Neural progenitor cell (in vitro differentiated cells): ENCODE measurements around the gene SLC7A10. TPM values are rescaled to one million over a fixed set of nuclear protein-coding genes. Genes with fewer than 3 reads are reported as not detected.
"Not testable (repeated sequence)": the region's sequence is repeated elsewhere in the genome, so short reads cannot be mapped to it uniquely, and the experiment has no call there.

ENCODE experiments used
- DNase-seq: peaks from one replicate; pipeline ENCODE4 v3.0.0-alpha.2; 2016; ENCODE audit warnings: low spot score
- H2AFZ ChIP-seq: fragments of 200-600 bp; sonication (generic); replicated peaks from 2 replicates; pipeline ENCODE4 v1.6.1; 2016; ENCODE audit warnings: antibody characterized with exemption
- H3F3A ChIP-seq: fragments of 200-600 bp; sonication (generic); 2 replicates; pipeline ENCODE4 v1.6.1; 2016; ENCODE audit warnings: antibody characterized with exemption, low read depth
- H3K27ac ChIP-seq: fragments of 200-600 bp; sonication (generic); 2 replicates; pipeline ENCODE4 v1.5.1; 2016; ENCODE audit warnings: mild to moderate bottlenecking
- H3K27me3 ChIP-seq: fragments of 200-600 bp; sonication (generic); 2 replicates; pipeline ENCODE4 v1.6.1; 2016; ENCODE audit warnings: mild to moderate bottlenecking, moderate library complexity
- H3K36me3 ChIP-seq: fragments of 200-600 bp; sonication (generic); 2 replicates; pipeline ENCODE4 v1.5.1; 2016
- H3K4me1 ChIP-seq: fragments of 200-600 bp; sonication (generic); 2 replicates; pipeline ENCODE4 v1.6.1; 2016; ENCODE audit warnings: mixed run types
- H3K4me2 ChIP-seq: fragments of 200-600 bp; sonication (generic); 2 replicates; pipeline ENCODE4 v1.6.1; 2016
- H3K4me3 ChIP-seq: fragments of 200-600 bp; sonication (generic); 2 replicates; pipeline ENCODE4 v1.5.1; 2016
- H3K79me2 ChIP-seq: fragments of 200-600 bp; sonication (generic); 2 replicates; pipeline ENCODE4 v1.6.1; 2016; ENCODE audit warnings: low read depth
- H3K9ac ChIP-seq: fragments of 200-600 bp; sonication (generic); 2 replicates; pipeline ENCODE4 v1.6.1; 2016
- H3K9me3 ChIP-seq: fragments of 200-600 bp; sonication (generic); 2 replicates; pipeline ENCODE4 v1.5.1; 2016; ENCODE audit warnings: low read depth
- H4K20me1 ChIP-seq: fragments of 200-600 bp; sonication (generic); 2 replicates; pipeline ENCODE4 v1.6.1; 2016; ENCODE audit warnings: low read depth
- H3K27ac Mint-ChIP-seq: 3 replicates; pipeline ENCODE4 v1.8.0; 2021; ENCODE audit warnings: mixed read lengths
- H3K27me3 Mint-ChIP-seq: 2 replicates; pipeline ENCODE4 v1.8.0; 2022; ENCODE audit warnings: low read depth, mild to moderate bottlenecking, inconsistent platforms, moderate library complexity, mixed read lengths; ENCODE audit not compliant: insufficient read depth
- H3K36me3 Mint-ChIP-seq: 3 replicates; pipeline ENCODE4 v1.8.0; 2021; ENCODE audit warnings: mixed read lengths
- H3K4me1 Mint-ChIP-seq: 3 replicates; pipeline ENCODE4 v1.8.0; 2021; ENCODE audit warnings: mixed read lengths
- H3K4me3 Mint-ChIP-seq: 3 replicates; pipeline ENCODE4 v1.8.0; 2021; ENCODE audit warnings: mild to moderate bottlenecking, moderate library complexity, mixed read lengths
- H3K9me3 Mint-ChIP-seq: 3 replicates; pipeline ENCODE4 v1.8.0; 2020; ENCODE audit warnings: mixed read lengths
- EZH2 ChIP-seq: fragments of 200-600 bp; sonication (generic); IDR thresholded peaks from 2 replicates; pipeline ENCODE4 v1.6.1; 2017; ENCODE audit warnings: antibody characterized with exemption, mild to moderate bottlenecking, moderate library complexity
- EZH2phosphoT487 ChIP-seq: fragments of 200-600 bp; sonication (generic); IDR thresholded peaks from 2 replicates; pipeline ENCODE4 v1.6.1; 2017; ENCODE audit warnings: antibody characterized with exemption
- total RNA-seq: library from RNA; depleted of rRNA; stranded (reverse); fragments of >200 nt; gene quantifications from 2 replicates; pipeline ENCODE4 v1.2.3, GENCODE V29; 2015; ENCODE audit warnings: low replicate concordance
- TF ChIP-seq, protein P1 (sequence below): fragments of 200-600 bp; sonication (generic); IDR thresholded peaks from 2 replicates; pipeline ENCODE4 v1.5.1; 2017; ENCODE audit warnings: antibody characterized with exemption, mild to moderate bottlenecking

Gene SLC7A10
- total RNA-seq, 1 donor from 2014 or later = 0.79 TPM

DNA sequence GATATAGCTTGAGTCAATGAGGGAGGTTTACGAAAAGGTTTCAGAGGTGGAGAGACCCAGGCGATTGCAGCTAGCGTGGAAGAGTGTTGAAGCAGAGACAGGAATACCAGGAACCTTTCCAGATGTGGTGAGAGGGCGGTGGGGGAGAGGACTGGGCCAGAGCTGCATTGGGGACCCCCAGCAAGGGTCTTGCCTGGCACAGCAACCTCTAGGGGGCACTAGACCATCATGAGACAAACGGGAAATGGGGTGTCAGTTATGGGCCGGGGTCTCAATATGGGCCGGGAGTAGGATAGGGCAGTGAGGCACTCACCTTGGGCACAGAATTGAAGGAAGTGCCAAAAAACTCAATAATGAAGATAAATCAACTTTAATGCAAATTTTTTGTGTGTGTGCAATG lies 33.6 kb downstream of the SLC7A10 start:
- H3F3A ChIP-seq = peaks cover 4% of the 10 kb centered on the region
- peaks cover 1% of the 10 kb centered on the region for H3K36me3 Mint-ChIP-seq
- H3K9me3 Mint-ChIP-seq = no peaks in the 10 kb centered on the region
- peak; percentile 51 for DNase-seq
- no peak overlapping the region for H3K9ac ChIP-seq
- no peak for TF ChIP-seq EZH2phosphoT487
- TF ChIP-seq, protein P1, sequence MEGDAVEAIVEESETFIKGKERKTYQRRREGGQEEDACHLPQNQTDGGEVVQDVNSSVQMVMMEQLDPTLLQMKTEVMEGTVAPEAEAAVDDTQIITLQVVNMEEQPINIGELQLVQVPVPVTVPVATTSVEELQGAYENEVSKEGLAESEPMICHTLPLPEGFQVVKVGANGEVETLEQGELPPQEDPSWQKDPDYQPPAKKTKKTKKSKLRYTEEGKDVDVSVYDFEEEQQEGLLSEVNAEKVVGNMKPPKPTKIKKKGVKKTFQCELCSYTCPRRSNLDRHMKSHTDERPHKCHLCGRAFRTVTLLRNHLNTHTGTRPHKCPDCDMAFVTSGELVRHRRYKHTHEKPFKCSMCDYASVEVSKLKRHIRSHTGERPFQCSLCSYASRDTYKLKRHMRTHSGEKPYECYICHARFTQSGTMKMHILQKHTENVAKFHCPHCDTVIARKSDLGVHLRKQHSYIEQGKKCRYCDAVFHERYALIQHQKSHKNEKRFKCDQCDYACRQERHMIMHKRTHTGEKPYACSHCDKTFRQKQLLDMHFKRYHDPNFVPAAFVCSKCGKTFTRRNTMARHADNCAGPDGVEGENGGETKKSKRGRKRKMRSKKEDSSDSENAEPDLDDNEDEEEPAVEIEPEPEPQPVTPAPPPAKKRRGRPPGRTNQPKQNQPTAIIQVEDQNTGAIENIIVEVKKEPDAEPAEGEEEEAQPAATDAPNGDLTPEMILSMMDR = peak; percentile 51
- H3K4me3 Mint-ChIP-seq = peak overlapping the region; percentile 48
- peaks cover 9% of the 10 kb centered on the region for H3K27me3 Mint-ChIP-seq
- H4K20me1 ChIP-seq = peaks cover 20% of the 10 kb centered on the region
- H3K27me3 ChIP-seq = peaks cover 28% of the 10 kb centered on the region
- H3K4me1 ChIP-seq = peaks cover 6% of the 10 kb centered on the region
- H3K27ac Mint-ChIP-seq = no peak overlapping the region
- peaks cover 10% of the 10 kb centered on the region for H3K4me1 Mint-ChIP-seq
- no peak overlapping the region for H2AFZ ChIP-seq
- H3K36me3 ChIP-seq = no peaks in the 10 kb centered on the region
- no peaks in the 10 kb centered on the region for H3K79me2 ChIP-seq
- H3K4me3 ChIP-seq = no peak overlapping the region
- H3K27ac ChIP-seq = no peak overlapping the region
- no peak overlapping the region for H3K4me2 ChIP-seq
- H3K9me3 ChIP-seq = no peaks in the 10 kb centered on the region

DNA sequence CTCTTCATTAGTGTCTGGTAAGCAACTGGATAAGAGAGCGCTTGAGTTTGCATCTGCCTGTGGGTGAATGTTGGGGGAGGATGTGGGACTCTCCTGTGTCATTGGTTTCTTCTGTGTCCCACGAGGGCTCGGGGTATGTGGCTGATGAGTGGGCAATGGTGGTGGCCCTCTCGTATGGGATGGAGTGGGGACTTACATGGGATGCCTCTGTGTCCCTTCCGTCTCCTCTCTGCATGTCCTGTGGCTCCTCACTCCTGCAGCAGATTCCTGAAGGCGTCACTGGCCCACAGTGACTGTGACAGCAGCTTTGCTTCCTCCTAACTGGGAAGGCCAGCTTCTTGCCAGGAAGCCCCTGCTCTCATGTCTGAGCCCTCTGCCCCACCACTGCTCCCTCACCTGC lies 34.1 kb downstream of the SLC7A10 start:
- H4K20me1 ChIP-seq = peaks cover 15% of the 10 kb centered on the region
- no peak for TF ChIP-seq EZH2phosphoT487
- TF ChIP-seq EZH2 = no peak
- TF ChIP-seq, protein P1 = no peak
- H3K4me1 Mint-ChIP-seq = peaks cover 7% of the 10 kb centered on the region
- no peaks in the 10 kb centered on the region for H3K36me3 Mint-ChIP-seq
- DNase-seq = no peak
- no peaks in the 10 kb centered on the region for H3K9me3 ChIP-seq
- no peak overlapping the region for H2AFZ ChIP-seq
- peaks cover 10% of the 10 kb centered on the region for H3K27me3 Mint-ChIP-seq
- H3K79me2 ChIP-seq = no peaks in the 10 kb centered on the region
- no peaks in the 10 kb centered on the region for H3K9me3 Mint-ChIP-seq
- no peak overlapping the region for H3K27ac ChIP-seq
- no peak overlapping the region for H3K27ac Mint-ChIP-seq
- no peak overlapping the region for H3K4me2 ChIP-seq
- H3K4me3 Mint-ChIP-seq = no peak overlapping the region
- no peak overlapping the region for H3K4me3 ChIP-seq
- peaks cover 4% of the 10 kb centered on the region for H3F3A ChIP-seq
- no peak overlapping the region for H3K9ac ChIP-seq
- H3K4me1 ChIP-seq = peaks cover 6% of the 10 kb centered on the region
- no peaks in the 10 kb centered on the region for H3K36me3 ChIP-seq
- peaks cover 28% of the 10 kb centered on the region for H3K27me3 ChIP-seq

DNA sequence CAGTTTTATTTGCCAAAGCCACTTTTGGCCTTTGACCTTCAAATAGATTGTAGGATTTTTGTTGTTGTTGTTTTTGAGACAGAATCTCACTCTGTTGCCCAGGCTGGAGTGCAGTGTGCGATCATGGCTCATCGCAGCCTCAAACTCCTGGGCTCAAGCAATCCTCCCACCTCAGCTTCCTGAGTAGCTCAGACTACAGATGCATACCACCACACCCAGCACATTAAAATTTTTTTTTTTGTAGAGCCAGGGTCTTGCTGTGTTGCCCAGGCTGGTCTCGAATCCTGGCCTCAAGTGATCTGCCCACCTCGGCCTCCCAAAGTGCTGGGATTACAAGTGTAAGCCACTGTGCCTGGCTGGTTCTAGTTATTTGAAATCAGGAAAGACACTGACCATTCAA lies 34.6 kb downstream of the SLC7A10 start:
- not testable (repeated sequence) for H3K4me1 Mint-ChIP-seq, H3K4me3 Mint-ChIP-seq
- H3K27me3 Mint-ChIP-seq = peaks cover 10% of the 10 kb centered on the region

DNA sequence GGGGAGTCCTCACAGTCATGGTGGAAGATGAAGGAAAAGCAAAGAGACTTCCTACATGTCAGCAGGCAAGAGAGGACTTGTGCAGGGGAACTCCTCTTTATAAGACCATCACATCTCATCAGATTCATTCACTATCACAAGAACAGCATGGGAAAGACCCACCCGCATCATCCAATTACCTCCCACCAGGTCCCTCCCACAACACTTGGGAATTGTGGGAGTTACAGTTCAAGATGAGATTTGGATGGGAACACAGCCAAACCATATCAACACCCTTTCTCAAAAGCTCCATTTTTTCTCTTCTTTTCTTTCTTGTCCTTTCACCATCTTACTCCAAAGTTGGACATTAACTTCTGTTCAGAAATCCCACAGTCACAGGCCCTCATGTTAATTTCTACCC lies 36.2 kb downstream of the SLC7A10 start:
- no peaks in the 10 kb centered on the region for H3K4me1 ChIP-seq
- no peaks in the 10 kb centered on the region for H4K20me1 ChIP-seq
- no peaks in the 10 kb centered on the region for H3K79me2 ChIP-seq
- Mint-ChIP-seq H3K27ac (peak overlapping the region; percentile 15), H3K4me1 (peaks cover 7% of the 10 kb centered on the region), H3K27me3 (peaks cover 11% of the 10 kb centered on the region), H3K36me3 (no peaks in the 10 kb centered on the region), H3K4me3 (no peak overlapping the region), H3K9me3 (no peaks in the 10 kb centered on the region)
- peaks cover 4% of the 10 kb centered on the region for H3F3A ChIP-seq
- no peaks in the 10 kb centered on the region for H3K9me3 ChIP-seq
- no peak for DNase-seq
- TF ChIP-seq, protein P1 = no peak
- TF ChIP-seq EZH2 (no peak), EZH2phosphoT487 (no peak)
- H3K4me2 ChIP-seq = no peak overlapping the region
- H3K4me3 ChIP-seq = no peak overlapping the region
- H3K27me3 ChIP-seq = peaks cover 18% of the 10 kb centered on the region
- no peak overlapping the region for H2AFZ ChIP-seq
- H3K27ac ChIP-seq = no peak overlapping the region
- H3K9ac ChIP-seq = no peak overlapping the region
- H3K36me3 ChIP-seq = no peaks in the 10 kb centered on the region

More for the DNA sequence above, 34.6 kb downstream of the SLC7A10 start:
- H3K9ac ChIP-seq, H3F3A ChIP-seq, H3K27ac ChIP-seq, H3K9me3 Mint-ChIP-seq, H3K9me3 ChIP-seq, H3K4me2 ChIP-seq, H2AFZ ChIP-seq, H3K79me2 ChIP-seq, H3K4me3 ChIP-seq, H3K36me3 ChIP-seq, H3K27ac Mint-ChIP-seq, DNase-seq, H3K4me1 ChIP-seq, H3K36me3 Mint-ChIP-seq: not testable (repeated sequence)
- Histone ChIP-seq H3K27me3 (peaks cover 28% of the 10 kb centered on the region), H4K20me1 (peaks cover 11% of the 10 kb centered on the region)
